Tibial nerve (tissue), 4 donors: ENCODE data around the gene SLC22A31. TPM values are rescaled to one million over a fixed set of nuclear protein-coding genes. Genes with fewer than 3 reads are reported as not detected.

Experiments used
- DNase-seq, 2 donors: peaks; one replicate each; pipeline ENCODE4 v3.0.0-alpha.2; 2019; ENCODE audit warnings: low spot score in 2 of 2
- H3K27ac ChIP-seq, 4 donors: fragments of 200-600 bp; sonication (generic) in 3 of 4; one replicate each; pipeline ENCODE4 v1.5.1; 2017 to 2019; ENCODE audit warnings: mild to moderate bottlenecking in 1 of 4
- H3K27me3 ChIP-seq, 2 donors: fragments of 200-600 bp; sonication (generic) in 1 of 2; one replicate each; pipeline versions ENCODE4 v1.5.1 to v1.6.0; 2017 to 2019
- H3K36me3 ChIP-seq, 3 donors: fragments of 200-600 bp; sonication (generic); one replicate each; pipeline ENCODE4 v1.5.1; 2018 to 2019
- H3K4me1 ChIP-seq, 4 donors: fragments of 200-600 bp; sonication (generic) in 3 of 4; one replicate each; pipeline ENCODE4 v1.5.1; 2017 to 2019
- H3K4me3 ChIP-seq, 4 donors: fragments of 200-600 bp; sonication (generic) in 3 of 4; one replicate each; pipeline ENCODE4 v1.5.1; 2017 to 2019; ENCODE audit warnings: mild to moderate bottlenecking in 1 of 4, moderate library complexity in 1 of 4
- H3K9me3 ChIP-seq, 4 donors: fragments of 200-600 bp; sonication (generic) in 3 of 4; one replicate each; pipeline ENCODE4 v1.5.1; 2017 to 2019
- CTCF ChIP-seq, 5 experiments: fragments of 200-600 bp in 3 of 5; fragments of 450-650 bp in 2 of 5; sonication (generic) in 3 of 5; IDR thresholded peaks; one replicate each; pipeline ENCODE4 v1.5.1; 2016 to 2019; ENCODE audit warnings: antibody characterized with exemption in 5 of 5, mild to moderate bottlenecking in 3 of 5, moderate library complexity in 2 of 5
- EP300 ChIP-seq, 2 donors: sonication (generic); formaldehyde crosslinking; IDR thresholded peaks; one replicate each; pipeline ENCODE4 v1.6.1; 2017; ENCODE audit warnings: antibody characterized with exemption in 2 of 2, mild to moderate bottlenecking in 1 of 2
- POLR2A ChIP-seq, 2 donors: fragments of 450-650 bp; IDR thresholded peaks; one replicate each; pipeline ENCODE4 v1.6.1; 2017; ENCODE audit warnings: antibody characterized with exemption in 2 of 2, mild to moderate bottlenecking in 2 of 2, moderate library complexity in 2 of 2
- WGBS, 2 donors: methylation state at CpG; one replicate each; pipeline ENCODE4 v1.1.5; 2018; 5-methylcytosine and 5-hydroxymethylcytosine counted together
- total RNA-seq, 4 donors: library from RNA; depleted of rRNA; stranded (reverse); fragments of >200 nt; gene quantifications; one replicate each; pipeline ENCODE4 v1.1.0, GENCODE V29; 2016

SLC22A31 gene
- total RNA-seq, 4 donors from 2014 or later, result 1.4 to 3.3 TPM; not detected in 2

DNA sequence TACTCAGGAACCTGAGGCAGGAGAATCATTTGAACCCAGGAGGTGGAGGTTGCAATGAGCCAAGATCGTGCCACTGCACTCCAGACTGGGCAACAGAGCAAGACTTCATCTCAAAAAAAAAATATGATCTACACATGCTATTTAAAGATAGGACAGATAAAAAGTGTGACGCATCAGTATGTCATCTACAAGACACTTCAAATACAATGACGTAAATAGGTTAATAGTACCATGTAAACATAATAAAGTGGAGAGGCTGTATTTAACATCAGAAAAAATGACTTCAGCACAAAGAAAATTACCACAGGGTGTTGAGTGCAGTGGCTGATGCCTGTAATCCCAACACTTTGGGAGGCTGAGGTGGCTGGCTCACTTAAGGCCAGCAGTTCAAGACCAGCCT is 37.4 kb upstream of the SLC22A31 start:
- WGBS, 2 donors, result 91 to 92% methylated on average over 3 of the region's 3 CpGs
- TF ChIP-seq CTCF (IDR thresholded peaks at IDR 0.05) (no peak), POLR2A (IDR thresholded peaks at IDR 0.05) (no peak), EP300 (IDR thresholded peaks at IDR 0.05) (no peak)
- Histone ChIP-seq H3K4me1 (peaks cover 0 to 6% (median 5%) of the 10 kb centered on the region in 4 donors), H3K36me3 (peaks cover 0 to 21% (median 0%) of the 10 kb centered on the region in 3 donors), H3K27ac (no peak overlapping the region), H3K9me3 (no peaks in the 10 kb centered on the region), H3K27me3 (no peaks in the 10 kb centered on the region), H3K4me3 (no peak overlapping the region)
- DNase-seq, result no peak

DNA sequence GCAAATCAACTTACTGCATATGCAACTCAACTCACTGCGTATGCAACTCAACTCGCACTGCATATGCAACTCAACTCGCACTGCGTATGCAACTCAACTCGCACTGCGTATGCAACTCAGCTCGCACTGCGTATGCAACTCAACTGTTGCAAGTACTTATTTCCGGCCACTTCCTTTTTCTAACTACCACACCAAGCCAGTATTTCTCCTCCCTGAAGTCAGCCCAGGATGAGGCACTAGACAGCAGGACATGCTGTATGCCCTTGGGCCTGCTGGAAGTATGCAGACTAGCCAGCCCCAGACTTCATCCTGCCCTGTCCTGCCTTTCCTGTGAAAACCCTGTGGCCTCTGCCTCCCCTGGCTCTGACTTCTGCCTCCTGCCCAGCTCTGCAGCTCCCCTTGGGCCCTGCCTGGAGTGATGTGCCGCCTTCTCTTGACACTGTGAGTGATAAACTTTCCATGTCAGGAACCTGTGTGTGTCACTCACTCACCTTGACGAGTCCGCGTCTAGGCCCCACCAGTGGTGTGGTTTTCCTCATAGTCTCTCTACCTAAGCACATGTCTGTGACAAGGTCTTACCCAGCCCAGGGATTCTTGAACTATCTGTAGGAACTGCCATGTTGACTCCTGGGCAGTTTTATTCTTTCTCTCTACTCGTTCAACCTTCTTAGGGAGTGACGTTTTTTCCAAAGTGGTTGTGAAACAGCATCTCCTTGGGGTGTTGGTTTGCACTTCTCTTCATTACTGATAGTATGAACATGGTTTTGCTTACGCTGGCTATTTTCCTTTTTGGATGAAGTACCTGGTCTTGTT is 33.5 kb upstream of the SLC22A31 start:
- no peak overlapping the region for H3K4me3 ChIP-seq
- DNase-seq, result no peak
- 94 to 96% methylated on average over 16 of the region's 16 CpGs for WGBS, 2 donors
- no peaks in the 10 kb centered on the region for H3K27me3 ChIP-seq
- TF ChIP-seq EP300 (IDR thresholded peaks at IDR 0.05) (no peak), CTCF (IDR thresholded peaks at IDR 0.05) (no peak), POLR2A (IDR thresholded peaks at IDR 0.05) (no peak)
- H3K27ac ChIP-seq, result no peak overlapping the region
- H3K9me3 ChIP-seq, result no peaks in the 10 kb centered on the region
- H3K4me1 ChIP-seq, result no peaks in the 10 kb centered on the region
- H3K36me3 ChIP-seq, result peaks cover 0 to 59% (median 0%) of the 10 kb centered on the region in 3 donors

GRCh38 chr16:89232107-89232506 is 31.8 kb upstream of the SLC22A31 start:
- Histone ChIP-seq H3K9me3 (peaks cover 0 to 12% (median 0%) of the 10 kb centered on the region in 4 donors), H3K4me1 (no peaks in the 10 kb centered on the region), H3K27ac (no peak overlapping the region), H3K4me3 (no peak overlapping the region), H3K36me3 (peaks cover 0 to 77% (median 6%) of the 10 kb centered on the region in 3 donors), H3K27me3 (no peaks in the 10 kb centered on the region)
- no peak for TF ChIP-seq EP300 (IDR thresholded peaks at IDR 0.05)
- WGBS, 2 donors, result 38 to 48% methylated on average over 2 of the region's 2 CpGs
- DNase-seq, result no peak

DNA sequence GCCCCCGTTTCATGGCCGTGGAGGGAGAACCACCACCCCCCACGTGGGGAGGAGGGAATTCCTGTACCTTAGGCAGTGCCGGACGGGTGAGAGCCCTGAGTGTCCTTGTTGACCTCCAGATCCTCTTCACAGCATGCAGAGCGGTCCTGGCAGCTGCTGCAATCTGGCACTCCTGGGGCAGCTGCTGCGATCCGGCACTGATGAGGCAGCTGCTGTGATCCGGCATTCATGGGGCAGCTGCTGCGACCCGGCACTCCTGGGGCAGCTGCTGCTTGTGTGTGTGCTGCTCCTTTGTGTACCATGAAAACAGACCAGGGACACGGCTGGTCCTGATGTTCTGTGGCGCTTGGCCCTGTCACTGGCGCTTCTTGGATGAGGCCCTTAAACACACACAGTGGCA is 29.9 kb upstream of the SLC22A31 start:
- no peaks in the 10 kb centered on the region for H3K4me1 ChIP-seq
- no peak for DNase-seq
- no peaks in the 10 kb centered on the region for H3K27me3 ChIP-seq
- H3K27ac ChIP-seq, result no peak overlapping the region
- H3K9me3 ChIP-seq, result peaks cover 0 to 13% (median 0%) of the 10 kb centered on the region in 4 donors
- H3K36me3 ChIP-seq, result peaks cover 3 to 95% (median 13%) of the 10 kb centered on the region in 3 donors
- H3K4me3 ChIP-seq, result no peak overlapping the region
- WGBS, 2 donors, result 82 to 93% methylated on average over 3 to 8 of the region's 14 CpGs
- no peak for TF ChIP-seq CTCF (IDR thresholded peaks at IDR 0.05)
- no peak for TF ChIP-seq POLR2A (IDR thresholded peaks at IDR 0.05)
- TF ChIP-seq EP300 (IDR thresholded peaks at IDR 0.05), result no peak

DNA sequence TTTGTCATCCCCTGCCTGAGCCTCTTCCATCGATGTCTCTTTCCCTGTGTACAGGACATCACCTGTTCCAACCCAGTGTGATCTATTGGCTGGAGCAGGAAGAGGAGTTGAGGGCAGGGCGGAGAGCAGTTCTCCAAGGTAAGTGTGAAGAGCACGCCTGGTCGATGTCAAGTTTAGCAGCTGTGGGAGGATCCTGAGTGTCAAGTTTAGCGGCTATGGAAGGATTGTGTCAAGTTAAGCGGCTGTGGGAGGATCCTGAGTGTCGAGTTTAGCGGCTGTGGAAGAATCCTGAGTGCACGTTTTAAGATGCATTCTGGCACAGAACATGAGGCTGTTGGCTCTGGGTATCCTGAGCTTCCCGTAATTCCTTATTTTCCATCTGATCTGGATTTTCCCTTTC is 24.3 kb upstream of the SLC22A31 start:
- Histone ChIP-seq H3K4me3 (no peak overlapping the region), H3K4me1 (no peaks in the 10 kb centered on the region), H3K27me3 (no peaks in the 10 kb centered on the region), H3K36me3 (peaks cover 3 to 97% (median 24%) of the 10 kb centered on the region in 3 donors), H3K9me3 (peaks cover 0 to 13% (median 0%) of the 10 kb centered on the region in 4 donors), H3K27ac (no peak overlapping the region)
- 91 to 95% methylated on average over 10 of the region's 10 CpGs for WGBS, 2 donors
- DNase-seq, result no peak
- TF ChIP-seq EP300 (IDR thresholded peaks at IDR 0.05) (no peak), POLR2A (IDR thresholded peaks at IDR 0.05) (no peak), CTCF (IDR thresholded peaks at IDR 0.05) (no peak)
